Brain pericyte (primary cell): ENCODE data around the gene CSNK2A2.

Experiments
- DNase-seq: peaks from one replicate; pipeline ENCODE4 v3.0.0-alpha.2; 2012; ENCODE audit warnings: low read depth, low spot score

The CSNK2A2 gene

DNA sequence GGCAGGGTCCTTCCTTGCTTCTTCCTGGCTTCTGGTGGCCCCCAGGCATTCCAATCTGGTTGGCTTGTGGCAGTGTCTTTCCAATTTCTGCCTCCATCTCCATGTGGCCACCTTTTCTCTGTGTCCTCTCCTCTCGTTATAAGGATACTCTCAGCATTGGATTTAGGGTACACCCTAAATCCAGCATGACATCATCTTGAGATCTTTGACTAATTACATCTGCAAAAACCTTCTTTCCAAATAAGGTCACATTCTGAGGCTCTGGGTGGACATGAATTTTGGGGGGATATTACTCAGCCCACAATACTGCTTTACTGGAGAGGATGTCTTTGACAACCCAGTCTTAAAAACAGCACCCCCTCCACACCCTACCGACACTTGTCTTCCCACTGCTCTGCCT lies 49.8 kb downstream of the CSNK2A2 start:
- DNase-seq = no peak

DNA sequence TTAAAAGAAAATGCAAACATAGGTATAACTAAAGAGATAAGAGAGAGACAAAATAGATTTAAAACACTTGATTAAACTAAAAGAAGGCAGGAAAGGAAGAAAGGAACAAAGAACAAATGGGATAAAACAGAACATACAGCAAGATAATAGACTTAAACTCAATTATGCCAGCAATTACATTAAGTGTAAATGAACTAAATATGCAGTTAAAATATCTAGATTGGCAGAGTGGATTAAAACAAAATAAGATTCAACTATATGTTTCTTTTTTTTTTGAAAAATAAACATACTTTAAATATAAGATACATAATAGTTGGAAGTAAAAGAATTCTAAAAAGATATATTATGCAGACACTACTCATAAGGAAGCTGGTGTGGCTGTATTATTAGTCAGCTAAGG lies 59.1 kb downstream of the CSNK2A2 start:
- no peak for DNase-seq

DNA sequence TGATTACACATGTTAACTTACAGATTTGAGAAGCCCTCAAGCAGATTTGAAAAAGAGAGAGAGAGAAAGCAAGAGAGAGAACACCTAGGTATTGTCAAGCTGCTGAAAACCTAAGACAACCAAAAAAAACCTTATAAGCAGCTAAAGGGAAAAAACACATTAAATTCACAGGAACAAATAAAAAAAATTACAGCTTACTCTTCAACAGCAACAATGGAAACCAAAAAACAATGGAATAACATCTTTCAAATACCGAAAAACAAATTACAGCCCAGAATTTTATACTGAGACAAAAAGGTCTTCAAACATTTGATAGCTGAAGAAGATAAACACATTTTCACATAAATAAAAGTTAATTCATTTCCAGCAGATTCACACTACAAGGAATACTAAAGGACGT lies 60.3 kb downstream of the CSNK2A2 start:
- no peak for DNase-seq

GRCh38 chr16:58129097-58129936 lies 68.6 kb downstream of the CSNK2A2 start, which contains the start of gene CFAP20:
CFAP20 (minus strand) TSS chr16:58129381; CDS start chr16:58129115, 266 bp downstream.
- DNase-seq = peak; percentile 98

- DNase-seq = no peak
Measured at GRCh38 chr16:58128711-58129096, 69.2 kb downstream of the CSNK2A2 start.

- DNase-seq = no peak
Measured at GRCh38 chr16:58128181-58128631, 69.7 kb downstream of the CSNK2A2 start.

DNA sequence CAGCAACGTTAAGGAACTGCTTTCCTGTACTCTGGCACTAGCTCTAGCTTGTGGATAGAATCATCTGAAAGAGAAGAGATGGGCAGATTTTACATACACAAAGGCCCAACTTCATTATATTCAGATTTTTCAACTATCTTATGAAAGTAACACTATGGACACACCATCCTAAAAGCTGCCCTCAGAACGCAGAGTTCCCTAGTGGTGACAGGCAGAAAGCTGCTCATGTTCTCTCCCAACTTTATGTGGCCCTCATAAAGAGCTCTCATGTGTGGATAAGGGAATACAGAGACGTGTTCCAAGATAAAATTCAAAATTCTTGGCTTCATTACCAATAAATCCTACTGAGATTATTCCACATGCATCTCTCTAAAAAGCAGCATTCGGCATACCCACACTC lies 70.3 kb downstream of the CSNK2A2 start:
- DNase-seq = no peak

DNA sequence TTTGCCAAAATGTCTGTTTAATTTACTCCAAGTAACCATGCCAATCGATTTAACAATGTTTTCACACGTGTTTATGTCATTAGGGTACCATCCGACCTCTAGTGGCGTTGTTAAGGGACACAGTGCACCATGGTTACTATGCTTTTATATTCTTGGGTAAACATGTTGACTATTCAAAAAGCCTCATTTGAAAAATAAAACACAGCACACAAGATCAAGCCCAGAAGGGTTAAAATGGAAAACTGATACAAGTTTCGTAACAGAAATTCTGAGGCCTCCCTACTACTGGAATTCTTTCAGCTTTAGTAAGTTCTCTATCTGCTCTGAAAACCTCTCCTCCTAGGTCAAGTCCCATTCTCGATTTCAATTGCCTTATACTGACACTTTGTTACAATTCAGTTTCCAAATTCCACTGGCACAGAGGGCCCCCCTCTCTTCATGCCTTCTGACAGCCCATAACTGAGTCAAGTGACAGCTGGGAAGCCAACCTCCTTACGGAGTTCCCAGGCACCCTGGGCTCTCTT lies 70.8 kb downstream of the CSNK2A2 start:
- DNase-seq = peak; percentile 26

GRCh38 chr16:58126451-58126961 lies 71.4 kb downstream of the CSNK2A2 start:
- DNase-seq = no peak

GRCh38 chr16:58125781-58126335 lies 72.0 kb downstream of the CSNK2A2 start:
- no peak for DNase-seq

GRCh38 chr16:58125041-58125440 lies 72.9 kb downstream of the CSNK2A2 start:
- DNase-seq = no peak

DNA sequence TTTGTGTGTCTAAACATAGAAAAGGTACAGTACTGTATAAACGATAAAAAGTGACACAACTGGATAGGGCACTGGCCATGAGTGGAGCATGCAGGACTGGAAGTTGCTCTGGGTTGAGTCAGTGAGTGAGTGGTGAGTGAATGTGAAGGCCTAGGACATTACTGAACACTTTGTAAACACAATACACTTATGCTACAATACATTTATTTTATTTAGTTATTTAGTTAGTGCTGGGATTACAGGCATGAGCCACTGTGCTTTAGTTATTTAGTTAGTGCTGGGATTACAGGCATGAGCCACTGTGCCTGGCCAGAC lies 73.3 kb downstream of the CSNK2A2 start:
- DNase-seq = no peak

- no peak for DNase-seq
Measured at GRCh38 chr16:58123896-58124600, 73.9 kb downstream of the CSNK2A2 start.

DNA sequence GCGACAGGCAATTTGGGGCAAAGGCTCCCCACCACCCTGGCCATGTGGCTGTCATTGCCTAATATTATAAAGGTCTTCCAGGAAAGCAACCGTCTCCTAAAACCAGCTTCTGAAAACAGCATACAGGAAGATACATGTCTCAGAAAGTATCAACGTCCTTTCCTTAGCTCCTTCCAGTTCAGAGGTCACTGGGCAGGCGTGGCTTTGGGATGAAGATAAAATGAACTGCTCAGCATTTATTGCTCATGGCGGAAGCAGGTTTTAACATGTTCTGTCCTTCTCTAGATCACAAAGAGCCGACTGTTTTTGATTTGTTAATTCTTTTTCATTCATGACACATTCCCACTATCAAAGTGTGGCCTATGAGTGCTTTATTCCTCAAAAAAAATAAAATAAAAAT lies 76.8 kb downstream of the CSNK2A2 start:
- DNase-seq = no peak

GRCh38 chr16:58120234-58120633 lies 77.7 kb downstream of the CSNK2A2 start:
- DNase-seq = no peak

DNA sequence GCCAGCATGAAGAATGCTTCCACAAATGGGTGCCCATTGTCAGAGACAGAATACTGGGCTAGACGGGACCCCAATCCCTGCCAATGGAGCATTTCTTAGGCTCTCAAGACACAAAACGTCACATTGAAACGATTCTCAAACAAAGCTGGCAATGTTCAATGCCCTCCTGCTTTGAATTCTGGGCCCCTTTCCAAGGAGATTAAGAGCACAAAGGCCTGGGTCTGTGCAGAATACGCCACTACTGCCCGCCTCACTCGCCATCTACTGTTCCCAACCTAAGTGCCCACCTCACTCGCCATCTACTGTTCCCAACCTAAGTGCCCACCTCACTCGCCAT lies 78.4 kb downstream of the CSNK2A2 start:
- no peak for DNase-seq

GRCh38 chr16:58118801-58119508 lies 79.0 kb downstream of the CSNK2A2 start:
- no peak for DNase-seq

DNA sequence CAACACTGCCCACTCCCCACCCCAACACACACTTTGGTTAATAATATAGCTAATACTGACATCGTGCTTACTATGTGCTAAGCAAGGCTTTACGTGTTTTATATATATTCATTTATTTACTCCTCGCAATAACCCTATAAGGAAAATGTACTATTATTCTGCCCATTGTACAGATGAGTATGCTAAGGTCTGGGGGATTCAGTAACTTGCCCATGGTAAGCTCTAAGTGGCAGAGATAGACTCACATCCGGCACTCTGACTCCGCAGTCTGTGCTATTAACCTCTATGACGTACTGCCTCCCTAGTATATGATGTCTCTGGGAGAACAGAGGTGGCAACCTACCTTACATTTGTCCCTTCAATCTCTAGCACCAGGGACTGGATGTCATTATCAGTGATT lies 81.4 kb downstream of the CSNK2A2 start:
- no peak for DNase-seq

DNA sequence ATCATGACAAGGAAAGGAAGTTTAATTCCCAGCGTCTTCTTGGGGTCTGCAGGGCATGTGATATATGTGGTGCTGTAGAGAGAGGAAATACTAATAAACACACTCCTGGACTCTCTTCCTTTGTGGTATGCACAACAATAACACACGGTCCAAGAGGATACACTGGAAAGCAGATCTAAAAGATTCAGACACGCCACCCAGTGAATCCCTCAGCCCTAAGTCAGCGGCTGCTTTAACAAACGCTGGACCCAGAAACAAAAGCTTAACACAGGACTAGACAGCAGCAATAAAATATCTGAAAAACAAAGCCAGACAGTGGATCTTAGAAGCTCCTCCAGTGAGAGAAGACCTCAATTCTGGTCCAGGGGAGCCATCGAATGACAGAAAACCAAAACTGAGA lies 81.8 kb downstream of the CSNK2A2 start:
- DNase-seq = no peak

DNA sequence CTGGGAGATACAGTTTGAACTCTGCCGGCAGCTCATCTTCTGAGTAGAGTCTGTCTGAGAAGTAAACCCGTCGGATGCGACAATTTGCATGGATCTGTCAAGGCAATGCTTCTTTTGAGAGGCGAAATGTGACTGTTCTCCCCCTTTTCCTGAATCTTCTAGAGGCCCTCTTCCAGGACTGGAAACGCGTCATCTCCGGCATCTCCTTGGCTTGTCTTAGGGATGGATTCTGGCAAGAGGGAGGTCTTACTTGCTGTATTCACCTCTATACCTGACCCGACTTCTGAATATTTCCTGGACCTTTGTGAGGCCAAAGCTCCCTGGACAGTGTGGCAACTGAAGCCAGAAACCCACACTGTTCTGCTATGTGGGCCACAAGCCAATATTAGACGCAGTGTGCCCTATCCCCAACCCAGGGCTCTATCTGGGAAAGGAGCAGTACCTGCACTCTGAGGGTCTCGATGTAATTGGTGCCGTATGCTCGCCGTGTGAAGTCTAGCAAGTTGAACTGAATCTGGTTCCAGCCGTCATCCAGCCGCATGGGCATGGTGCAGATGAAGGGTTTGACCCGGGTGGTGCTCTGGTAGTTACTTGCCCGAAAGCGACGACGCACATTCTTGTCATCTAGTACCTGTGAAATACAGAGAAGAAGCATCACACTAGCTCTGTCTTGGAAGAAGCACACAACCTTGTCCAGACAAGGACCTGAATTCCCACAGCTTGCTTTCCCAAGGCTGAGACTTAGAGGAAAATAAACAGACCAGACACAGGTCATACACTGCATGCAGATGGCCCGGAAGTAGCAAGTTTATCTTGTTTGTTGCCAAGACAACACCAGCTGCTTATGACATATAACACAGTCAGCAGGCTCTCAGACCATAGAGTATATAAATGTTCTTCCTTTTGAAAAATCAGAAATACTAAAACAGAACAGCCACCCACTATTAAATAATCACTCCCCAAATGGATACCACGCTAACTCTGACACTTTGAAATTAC lies 82.8 kb downstream of the CSNK2A2 start:
- DNase-seq = no peak

DNA sequence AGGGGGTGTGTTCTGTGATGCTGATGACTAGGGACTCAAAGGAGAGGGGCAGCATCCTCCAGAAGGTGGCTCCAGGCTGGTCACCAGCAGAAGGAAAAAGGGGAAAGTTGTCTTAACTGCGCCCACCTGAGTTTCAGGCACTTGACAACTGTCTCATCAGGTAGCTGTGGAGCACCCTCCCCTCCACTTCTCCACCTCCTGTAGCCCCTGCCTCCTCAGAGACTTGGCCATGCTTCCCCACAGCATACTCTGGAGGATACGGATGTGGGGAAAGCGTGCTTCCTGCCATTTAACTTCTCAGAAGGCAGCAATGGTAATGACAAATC lies 86.6 kb downstream of the CSNK2A2 start:
- no peak for DNase-seq
